Amniotic stem cell (primary cell): Measurements from ENCODE around the gene PTPN21.

Source experiments
- DNase-seq: peaks from one replicate; lab custom pipeline; 2025; lab: John Stamatoyannopoulos, UW

PTPN21 gene

DNA sequence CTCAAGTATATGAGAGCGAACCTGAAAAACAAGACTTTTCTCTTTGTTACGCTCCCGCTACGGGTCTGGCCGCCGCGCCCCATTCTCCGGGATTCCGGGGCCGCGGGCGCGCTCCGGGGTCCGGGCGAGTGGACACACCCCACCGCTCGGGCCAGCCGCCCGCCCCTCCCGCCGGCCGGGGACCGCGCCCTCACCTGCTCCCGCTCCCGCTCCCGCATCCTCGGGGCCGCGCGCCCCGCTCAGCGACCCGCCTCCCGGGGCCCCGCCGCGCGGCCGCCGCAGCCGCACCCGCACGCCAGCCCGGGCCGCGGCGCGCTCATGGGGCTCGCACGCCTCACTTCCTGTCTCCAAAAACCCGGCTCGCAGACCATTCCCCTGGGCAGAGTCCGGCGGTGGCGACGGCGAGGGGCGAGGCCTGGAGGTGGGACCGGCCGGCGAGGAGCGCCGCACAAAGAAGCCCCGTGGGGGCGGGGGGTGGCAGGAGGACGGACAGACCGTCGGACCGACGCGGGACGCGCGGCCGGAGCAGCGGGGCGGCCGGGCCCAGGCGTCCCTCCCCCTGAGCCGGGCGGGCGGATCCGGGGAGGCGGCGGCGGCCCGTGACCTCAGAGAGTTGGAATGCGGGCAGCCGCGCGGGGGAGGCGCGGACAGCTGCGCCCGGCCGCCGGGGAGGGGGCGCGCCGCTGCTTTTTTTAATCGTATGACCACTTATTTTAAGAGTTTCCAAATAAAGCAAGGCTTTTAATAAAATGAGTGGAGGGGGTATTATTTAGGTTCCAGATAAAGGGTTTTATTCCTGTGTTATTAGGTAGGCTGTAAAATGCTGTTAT is at the start of gene PTPN21:
Gene PTPN21 (minus strand): TSS at position 551 of the 830 bp plus-strand sequence. CDS start 4,590 bp downstream, outside the sequence.
- DNase-seq: peak; percentile 55

DNA sequence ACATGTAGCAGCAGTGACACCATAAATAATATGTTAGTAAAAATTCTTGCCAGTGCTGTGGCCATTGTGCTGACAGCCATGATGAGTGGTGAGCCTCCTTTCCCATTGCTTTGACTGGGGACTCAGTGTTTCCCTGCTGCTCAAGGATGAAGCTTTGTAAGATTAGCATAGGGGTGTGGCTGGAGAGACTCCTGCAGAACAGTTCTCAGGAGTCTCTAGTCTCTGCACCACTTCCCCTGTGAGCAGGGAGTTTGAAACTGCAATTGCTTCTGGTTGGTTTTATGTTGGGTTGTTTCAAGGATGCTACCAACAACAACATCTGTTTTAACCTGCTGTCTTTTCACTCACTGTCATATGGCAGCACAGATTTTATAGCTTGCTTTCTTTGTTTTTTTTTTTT is 49.4 kb upstream of the PTPN21 start:
- no peak for DNase-seq

DNA sequence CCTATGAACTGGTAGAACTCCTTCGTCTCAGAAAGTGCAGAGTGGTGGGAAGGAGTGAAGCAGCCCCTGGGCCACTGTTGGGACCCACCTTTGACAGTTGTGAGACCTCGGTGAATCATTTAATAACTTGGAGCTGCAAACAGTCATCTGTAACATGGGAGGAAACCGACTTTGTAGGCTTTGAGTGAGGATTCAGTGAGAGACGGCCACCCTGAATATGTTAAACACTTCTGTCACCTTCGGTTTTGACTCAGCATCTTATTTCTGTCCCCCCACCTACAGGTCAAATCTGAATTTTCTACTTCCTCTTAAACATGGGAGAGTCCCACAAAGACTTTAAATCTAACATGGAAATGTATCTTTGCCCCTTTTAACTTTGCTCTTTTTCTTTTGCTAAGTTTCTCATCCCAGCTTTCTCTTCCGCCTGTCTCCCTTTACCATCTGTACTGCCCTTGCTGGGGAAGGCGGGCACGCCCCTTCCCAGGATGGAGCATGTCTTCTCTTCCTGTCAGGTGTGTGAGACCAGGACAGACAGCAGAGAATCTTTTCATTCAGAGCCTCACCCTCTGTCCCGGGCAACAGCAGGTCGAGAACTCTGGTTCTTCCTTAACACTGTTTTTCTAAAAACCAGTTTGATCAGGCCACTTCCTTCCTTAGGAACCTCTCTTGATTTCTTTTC is 45.1 kb upstream of the PTPN21 start:
- no peak for DNase-seq

DNA sequence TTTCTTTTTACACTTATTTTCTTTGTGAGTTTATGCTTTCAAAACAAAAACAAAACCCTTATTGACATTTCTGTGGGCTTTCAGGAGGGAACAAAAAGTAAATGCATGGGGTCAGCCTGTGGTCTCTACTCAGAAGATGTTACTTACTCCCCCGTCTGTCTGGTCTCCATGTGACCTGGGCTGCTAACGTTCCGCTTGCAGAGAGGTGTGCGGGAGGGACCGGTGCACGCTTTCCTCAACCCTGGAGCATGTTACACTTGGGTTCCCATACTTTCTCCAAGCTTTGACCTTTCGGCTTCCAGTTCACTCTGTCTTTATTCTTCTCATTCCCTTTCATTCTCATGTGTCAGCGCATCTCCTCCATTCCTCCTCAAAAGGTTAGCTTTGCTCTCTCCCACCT is 44.5 kb upstream of the PTPN21 start:
- no peak for DNase-seq

DNA sequence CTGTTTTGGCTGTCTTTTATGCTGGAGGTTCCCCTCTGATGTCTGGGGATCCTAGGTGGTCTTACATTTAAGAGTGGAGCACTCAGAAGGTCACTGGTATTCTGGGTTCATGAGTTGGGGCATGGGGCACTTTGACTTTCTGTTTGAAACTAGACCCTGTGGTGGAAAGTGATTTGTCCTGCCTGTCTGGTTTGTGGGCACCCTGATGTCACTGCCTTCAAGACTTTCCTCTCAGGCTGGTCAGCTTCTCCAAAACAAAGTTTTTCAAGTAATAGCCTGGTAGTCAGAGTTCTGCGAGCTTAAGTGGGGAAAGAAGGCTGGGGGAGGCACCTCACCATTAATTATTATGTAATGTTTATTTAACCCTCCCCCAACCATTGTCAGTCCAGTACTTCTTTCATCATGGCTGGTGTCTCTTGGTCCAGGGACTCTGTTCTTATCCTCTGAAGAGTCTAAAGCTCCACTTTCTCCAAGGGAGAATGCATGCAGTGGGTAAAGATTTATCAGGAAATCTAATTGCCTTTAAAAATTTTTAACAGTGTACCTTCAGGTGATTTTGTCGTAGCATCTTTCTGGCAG is 43.4 kb upstream of the PTPN21 start:
- no peak for DNase-seq

DNA sequence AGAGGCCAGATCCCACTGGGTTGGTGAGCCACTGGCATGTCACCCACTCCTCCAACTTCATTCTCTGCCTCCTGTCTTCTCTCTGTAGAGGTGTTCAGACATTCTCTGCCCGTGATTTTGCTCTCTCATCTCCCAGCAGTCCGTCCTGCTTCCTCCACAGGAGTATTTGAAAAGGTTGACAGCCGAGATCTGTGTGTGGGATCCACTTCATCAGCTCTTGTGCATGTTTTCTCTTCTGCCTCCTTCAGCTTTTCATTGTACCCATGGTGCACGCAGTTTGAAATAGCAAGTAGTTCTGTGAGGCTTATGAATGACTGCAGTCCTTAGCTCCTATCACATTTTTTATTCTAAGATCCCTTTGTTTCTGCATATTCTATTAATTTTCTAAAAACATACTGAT is 42.8 kb upstream of the PTPN21 start:
- DNase-seq: no peak

DNA sequence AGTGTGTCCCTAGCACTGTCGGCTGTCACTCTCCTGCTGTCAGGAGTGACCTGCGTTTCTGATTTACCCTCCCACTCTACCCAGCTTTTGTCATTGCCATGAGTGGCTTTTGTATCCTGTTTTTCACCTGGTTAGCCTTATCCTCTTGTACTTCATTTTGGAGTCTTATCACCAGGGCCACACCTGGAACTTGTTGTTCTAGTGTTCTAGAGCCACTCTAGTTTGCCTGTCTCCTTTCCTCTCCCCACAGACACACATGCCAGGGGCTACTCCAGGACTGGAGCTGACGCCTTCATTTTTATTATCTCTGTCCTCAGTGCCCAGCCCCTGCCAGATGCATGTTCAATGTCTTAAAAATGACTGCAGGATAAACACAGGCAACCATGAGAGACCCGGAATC is 42.2 kb upstream of the PTPN21 start:
- no peak for DNase-seq

DNA sequence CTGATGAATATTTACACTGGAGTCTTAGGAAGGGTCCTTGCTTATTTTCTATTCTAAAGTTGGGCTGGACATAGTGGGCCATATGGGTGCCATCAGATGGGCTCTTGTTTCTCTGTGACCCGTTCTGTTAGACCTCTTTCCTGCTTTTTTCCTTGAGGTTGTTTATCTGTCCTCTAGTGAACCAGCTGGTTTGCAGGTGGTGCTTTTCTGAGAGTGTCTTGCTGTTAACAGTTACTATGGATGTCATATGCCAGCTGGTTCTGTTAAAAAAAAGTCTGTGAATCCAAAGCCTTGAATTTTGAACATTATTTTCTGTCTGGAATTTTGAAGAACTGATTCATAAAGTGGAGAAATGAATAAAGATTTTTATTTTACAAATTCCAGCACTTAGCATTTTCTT is 37.2 kb upstream of the PTPN21 start:
- DNase-seq: no peak

DNA sequence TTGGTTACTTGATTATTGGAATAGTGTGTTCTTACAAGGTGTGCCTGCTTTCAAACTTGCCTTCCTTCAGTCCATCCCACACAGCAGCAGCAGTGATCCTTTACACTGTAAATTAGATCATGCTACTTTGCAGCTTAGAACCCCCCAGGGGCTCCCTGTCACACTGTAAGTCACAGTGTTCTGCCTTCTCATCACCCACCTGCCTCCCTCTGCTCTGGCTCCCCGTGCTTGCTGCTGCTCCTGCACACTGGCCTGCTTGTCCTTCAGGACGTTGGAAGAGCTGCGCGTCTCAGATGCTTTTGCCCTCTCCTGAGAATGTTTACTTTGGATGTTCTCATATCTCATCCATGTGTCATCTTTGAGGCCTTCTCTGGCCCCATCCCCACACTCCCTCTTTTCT is 35.4 kb upstream of the PTPN21 start:
- DNase-seq: no peak

DNA sequence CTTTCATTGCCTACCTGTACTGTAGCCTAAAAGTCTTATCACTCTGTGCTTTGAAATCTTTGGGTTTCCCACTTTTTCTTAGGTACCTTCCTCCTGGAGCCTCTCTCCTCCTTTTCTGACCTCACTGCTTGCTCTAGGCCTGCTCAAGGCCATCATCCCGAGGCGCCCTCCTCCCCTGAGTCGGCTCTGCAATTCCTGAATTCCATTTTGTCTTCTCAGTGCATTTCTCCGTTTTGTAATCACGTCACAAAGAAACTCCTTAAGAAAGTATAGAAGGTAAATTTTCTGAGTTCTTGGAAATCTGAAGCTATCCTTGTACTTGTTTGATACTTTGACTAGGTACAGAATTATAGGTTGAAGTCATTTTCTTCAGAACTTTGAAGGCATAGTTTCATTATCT is 33.3 kb upstream of the PTPN21 start:
- no peak for DNase-seq

DNA sequence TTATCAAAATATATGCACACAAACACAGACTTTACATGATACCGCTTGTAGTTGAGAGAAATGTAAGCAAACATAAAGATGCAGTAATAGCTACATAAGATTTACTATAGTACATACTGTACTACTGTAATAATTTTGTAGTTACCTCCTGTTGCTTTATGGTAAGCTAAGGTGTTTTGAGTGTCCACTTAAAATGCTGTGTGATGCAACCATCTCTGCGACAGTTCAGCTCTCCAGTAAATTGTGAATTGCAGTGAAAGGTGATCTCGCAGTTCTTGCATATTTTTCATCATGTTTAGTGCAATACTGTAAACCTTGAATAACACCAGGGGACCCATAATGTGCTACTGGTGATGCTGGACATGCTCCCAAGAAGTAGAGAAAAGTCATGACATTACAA is 29.6 kb upstream of the PTPN21 start:
- DNase-seq: no peak

DNA sequence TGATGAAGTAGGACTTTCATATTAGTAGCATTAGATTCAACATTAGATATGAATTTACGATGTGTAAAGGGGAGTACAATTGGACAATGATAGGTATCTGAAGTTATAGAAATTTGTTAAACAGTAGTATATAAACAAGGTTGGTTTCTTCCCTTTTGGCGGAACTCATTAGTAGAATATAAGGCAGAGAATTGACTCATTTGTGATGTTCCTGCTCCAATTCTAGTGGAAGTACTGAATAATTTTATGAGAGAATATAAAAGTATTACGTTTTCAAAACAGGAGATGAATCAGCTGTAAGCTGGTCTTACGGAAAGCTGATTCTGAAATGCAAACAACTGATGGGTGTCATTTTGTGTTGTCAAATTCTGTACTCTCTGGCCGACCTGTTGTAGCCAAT is 21.4 kb upstream of the PTPN21 start:
- no peak for DNase-seq

DNA sequence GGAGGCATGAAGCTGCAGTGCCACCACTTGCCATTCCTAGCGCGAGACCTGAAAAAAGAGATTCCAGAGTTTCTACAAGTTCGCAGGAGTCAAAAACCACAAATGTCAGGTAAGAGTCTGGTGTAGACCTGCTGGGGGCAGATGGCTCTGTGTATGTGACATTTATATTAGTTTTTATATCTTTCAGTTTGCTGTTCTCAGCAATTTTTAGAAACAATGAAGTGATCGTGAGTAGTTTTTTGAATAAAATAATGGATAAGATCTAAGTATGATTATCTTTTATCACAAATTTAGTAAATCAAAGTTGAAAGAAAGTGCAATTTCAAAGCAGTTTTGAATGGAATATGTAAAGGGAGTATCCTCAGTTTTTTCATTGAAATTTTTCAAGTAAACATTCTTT is 17.3 kb upstream of the PTPN21 start:
- DNase-seq: no peak

DNA sequence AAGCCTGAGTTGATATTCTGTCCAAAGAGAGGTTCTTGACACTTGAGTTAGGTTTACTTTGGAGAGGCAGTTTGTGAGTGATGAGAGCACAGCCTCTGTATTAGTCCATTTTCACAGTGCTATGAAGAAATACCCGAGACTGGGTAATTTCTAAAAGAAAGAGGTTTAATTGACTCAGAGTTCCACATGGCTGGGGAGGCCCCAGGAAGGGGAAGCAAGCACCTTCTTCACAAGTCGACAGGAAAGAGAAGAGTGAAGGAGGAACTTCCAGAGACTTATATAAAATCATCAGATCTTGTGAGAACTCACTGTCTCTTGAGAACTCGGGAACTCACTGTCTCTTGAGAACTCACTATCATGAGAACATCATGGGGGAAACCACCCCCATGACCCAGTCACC is 13.4 kb upstream of the PTPN21 start:
- no peak for DNase-seq

DNA sequence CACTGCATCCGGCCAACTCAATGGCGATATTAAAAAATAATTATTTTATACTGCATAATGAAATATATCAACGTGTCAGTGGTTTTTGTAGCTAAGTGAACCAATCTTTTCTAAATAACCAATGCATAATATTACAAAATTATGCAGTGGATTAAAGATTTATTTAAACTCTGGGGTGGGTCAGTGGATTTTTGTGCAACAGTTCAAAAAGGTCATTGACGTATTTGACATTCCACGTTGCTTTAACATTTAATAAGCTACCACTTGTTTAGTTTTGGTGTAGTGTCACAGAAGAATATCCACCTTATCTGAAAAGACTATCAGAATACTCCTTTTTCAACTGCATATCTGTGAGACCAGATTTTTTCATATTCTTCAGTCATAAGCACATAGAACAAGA is 10.6 kb upstream of the PTPN21 start:
- DNase-seq: no peak

DNA sequence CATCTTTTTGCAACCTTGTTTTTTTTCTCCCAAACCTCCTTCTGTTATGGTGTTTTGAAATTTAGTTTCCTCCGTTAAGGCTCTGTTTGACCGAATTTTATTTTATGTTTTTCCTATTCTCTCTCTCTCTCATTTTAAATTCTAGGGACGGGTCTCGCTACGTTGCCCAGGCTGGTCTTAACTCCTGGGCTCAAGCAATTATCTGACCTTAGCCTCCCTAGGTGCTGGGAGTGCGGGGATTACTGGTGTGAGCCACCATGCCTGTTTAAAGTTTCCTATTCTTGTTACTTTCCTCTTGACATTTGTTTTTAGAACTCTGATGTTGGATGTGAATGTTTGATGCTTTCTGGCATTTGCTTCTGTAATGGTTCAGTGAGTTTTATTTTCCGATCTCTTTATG is 9.0 kb upstream of the PTPN21 start:
- DNase-seq: no peak

DNA sequence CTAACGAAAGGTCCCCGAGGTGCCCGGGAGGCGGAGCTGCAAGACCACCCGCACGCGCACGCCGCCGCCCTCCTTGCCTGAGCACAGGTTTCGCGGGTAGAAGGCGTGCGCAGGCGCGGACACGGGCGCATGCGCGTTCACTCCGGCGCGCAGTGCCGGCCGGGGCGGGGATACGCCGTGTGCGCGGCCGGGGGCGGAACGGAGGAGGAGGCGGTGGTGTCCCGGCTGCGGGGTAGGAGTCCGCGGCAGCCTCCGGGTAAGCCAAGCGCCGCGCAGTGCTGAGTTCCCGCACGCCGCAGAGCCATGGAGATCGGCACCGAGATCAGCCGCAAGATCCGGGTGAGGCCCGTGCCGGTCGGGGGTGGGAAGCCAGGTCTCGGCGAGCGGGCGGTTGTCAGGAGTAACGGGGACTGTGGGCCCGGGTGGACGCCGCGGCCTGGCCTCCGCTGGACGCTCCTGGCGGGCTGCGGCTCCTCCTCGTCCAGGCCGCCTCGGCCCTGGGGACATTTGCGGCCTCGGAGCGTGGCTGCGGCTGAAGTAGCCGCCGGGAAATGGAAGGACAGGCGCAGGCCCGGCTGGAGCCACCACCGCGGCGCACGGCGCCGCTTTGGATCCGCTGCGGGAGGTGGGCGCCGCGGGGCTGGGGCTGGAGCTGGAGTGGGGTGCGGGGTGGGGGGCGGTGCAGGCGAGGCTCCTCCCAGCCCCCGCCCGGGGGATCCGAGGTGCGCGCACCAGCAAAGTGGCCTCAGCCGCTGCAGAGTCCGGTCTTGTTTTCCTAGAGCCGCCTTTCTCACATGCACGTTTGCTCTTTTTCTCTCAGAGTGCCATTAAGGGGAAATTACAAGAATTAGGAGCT is 8.3 kb upstream of the PTPN21 start, which contains the start of gene ZC3H14:
Gene ZC3H14 (plus strand): TSS at position 207 of the 856 bp plus-strand sequence. CDS start 97 bp downstream, at position 304.
- DNase-seq: peak; percentile 71

DNA sequence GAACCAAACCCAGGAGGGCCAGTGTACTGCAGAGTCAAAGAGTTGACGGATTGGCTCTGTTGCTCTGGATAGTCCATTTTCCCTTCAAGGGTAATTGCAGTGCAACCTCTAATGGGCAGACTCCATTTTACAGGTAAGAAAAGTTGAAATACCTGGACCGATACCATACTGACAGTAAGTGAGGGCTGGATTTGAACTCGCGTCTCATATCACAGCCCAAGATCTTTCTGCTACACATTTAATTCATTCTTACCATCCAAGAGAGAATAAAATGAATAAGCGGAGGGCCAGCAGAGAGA is 7.7 kb upstream of the PTPN21 start:
- no peak for DNase-seq

DNA sequence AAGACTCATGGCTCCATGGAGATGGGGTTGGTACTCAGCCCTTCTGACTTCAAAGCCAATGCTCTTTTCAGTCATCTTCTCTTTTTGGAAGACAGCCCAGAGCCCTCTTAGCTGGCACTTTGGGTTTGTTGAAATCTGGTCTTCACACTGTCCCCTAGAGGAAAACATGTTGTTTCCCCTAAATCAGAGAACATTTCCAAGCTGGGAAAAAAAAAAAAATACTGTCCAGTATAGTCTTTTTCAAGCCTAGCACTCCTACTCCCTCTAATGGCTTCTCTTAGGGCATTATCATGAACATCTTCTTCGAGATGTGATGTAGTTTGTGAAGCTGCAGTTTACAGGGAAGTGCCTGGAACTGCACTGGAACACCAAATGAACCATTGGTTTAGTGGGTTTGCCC is 5.0 kb upstream of the PTPN21 start:
- DNase-seq: peak; percentile 23

DNA sequence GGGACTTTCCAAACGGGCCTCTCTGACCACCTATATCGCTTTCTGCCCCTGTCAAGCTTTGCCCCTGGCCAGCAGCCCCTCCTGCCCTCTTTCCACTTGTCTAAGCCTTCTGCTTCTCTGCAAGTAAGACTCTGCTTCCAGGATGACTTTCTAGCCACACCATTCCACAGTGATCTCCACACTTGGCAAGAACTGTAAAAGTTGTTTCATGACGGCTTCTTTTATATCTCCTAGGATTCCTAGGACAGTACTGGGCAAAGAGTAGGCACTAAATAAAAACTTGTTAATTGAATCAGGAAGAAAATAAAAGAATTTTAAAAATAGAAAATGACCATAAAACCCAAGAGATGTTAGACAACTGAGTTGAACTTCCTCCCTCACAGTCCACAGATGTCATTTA is 1.8 kb upstream of the PTPN21 start:
- DNase-seq: no peak

DNA sequence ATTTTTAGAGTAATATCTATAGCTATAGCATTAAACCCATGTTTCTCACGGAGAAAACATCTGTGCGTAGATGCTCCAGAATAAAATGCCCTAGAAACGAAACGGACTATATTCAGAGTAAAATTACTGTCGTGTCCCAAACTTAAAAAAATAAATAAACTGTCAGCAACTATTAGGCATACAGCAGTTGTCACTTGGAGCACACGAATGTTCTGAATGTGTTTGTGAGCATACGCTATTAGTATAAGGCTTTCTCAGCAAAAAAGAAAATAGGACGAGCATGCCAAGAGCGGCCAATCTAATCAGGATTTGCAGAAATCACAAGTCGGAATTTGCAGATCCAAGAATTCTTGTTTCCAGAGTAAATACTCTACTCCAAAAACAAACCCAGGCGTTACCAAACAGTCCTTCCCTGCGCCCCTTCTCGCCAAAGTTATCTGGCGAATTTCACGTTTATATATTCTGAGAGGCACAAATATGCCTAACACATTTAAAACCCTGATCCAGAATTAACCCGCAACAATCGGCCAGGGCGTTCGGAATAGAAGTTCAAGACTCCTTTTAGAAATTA is 836 bp downstream of the PTPN21 start:
- no peak for DNase-seq

DNA sequence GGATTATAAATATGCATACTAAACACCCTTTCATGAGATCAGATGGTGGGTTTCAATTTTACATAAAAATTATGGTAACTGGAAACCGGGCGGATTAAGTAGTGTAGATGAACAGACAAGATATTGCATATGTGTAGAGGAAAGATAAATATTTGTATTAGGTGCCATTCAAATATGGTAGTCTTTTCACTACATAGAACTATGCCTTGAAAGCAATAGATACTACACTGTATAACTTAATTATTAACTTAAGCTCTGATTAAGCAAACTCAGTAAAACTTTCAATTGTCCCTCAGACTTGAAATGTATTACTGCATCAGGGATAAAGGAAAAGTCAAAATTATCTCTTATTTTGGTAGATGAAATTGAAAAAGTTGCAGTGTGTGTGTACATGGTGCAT is 1.9 kb downstream of the PTPN21 start:
- no peak for DNase-seq
